PC-3 (cell line): ENCODE measurements around the gene CACNA1D. TPM values are rescaled to one million over a fixed set of nuclear protein-coding genes. Genes with fewer than 3 reads are reported as not detected.

Experiments used
- ATAC-seq: fragments of 200-7000 bp; cut with Tn5 transposase; 2 replicates; pipeline ENCODE4 v1.9.1; 2020; ENCODE audit warnings: mild to moderate bottlenecking, moderate library complexity
- BruUV-seq: library from RNA; stranded (reverse); fragments of 400-500 nt; replicated peaks from 2 replicates; lab custom pipeline; 2021; lab: Mats Ljungman, UMichigan
- CTCF ChIA-PET: fragments of 300-600 bp; sonication (Branson Sonifier 250); formaldehyde crosslinking; loops from one replicate; lab custom pipeline; 2022; ENCODE audit warnings: antibody characterized with exemption; lab: Charles Lee
- POLR2A ChIA-PET: fragments of 300-600 bp; sonication (Branson Sonifier 250); formaldehyde crosslinking; loops from one replicate; lab custom pipeline; 2022; ENCODE audit warnings: antibody characterized with exemption; ENCODE audit not compliant: unreplicated experiment; lab: Charles Lee
- DNase-seq: peaks from one replicate; pipeline ENCODE4 v3.0.0-alpha.2; 2015
- H2AFZ ChIP-seq: fragments of 300-600 bp; sonication (generic); 2 replicates; pipeline ENCODE4 v1.6.0; 2016; ENCODE audit warnings: antibody characterized with exemption, low read length
- H3F3A ChIP-seq: fragments of 300-600 bp; sonication (generic); one replicate; pipeline ENCODE4 v1.6.0; 2017; ENCODE audit warnings: antibody characterized with exemption, low read length, control low read depth, mild to moderate bottlenecking; ENCODE audit not compliant: unreplicated experiment
- H3K27ac ChIP-seq: fragments of 300-600 bp; sonication (generic); 2 replicates; pipeline ENCODE4 v1.5.1; 2016; ENCODE audit warnings: mild to moderate bottlenecking, low read length
- H3K27me3 ChIP-seq: fragments of 300-600 bp; sonication (generic); 2 replicates; pipeline ENCODE4 v1.6.1; 2016; ENCODE audit warnings: low read length, mixed read lengths
- H3K36me3 ChIP-seq: fragments of 300-600 bp; sonication (generic); 2 replicates; pipeline ENCODE4 v1.6.1; 2016; ENCODE audit warnings: low read depth, mixed run types, low read length, mixed read lengths
- H3K4me1 ChIP-seq: fragments of 300-600 bp; sonication (generic); 2 replicates; pipeline ENCODE4 v1.5.1; 2016; ENCODE audit warnings: low read length; ENCODE audit not compliant: insufficient read depth
- H3K4me2 ChIP-seq: fragments of 300-600 bp; sonication (generic); 2 replicates; pipeline ENCODE4 v1.6.0; 2016; ENCODE audit warnings: low read length
- H3K4me3 ChIP-seq: fragments of 300-600 bp; sonication (generic); 2 replicates; pipeline ENCODE4 v1.5.1; 2016; ENCODE audit warnings: mild to moderate bottlenecking, low read length, mixed read lengths
- H3K79me2 ChIP-seq: fragments of 300-600 bp; sonication (generic); 2 replicates; pipeline ENCODE4 v1.6.1; 2017; ENCODE audit warnings: low read length, mixed read lengths
- H3K9ac ChIP-seq: fragments of 300-600 bp; sonication (generic); 2 replicates; pipeline ENCODE4 v1.6.0; 2016; ENCODE audit warnings: mild to moderate bottlenecking, low read length
- H3K9me2 ChIP-seq: fragments of 300-600 bp; sonication (generic); replicated peaks from 2 replicates; pipeline ENCODE4 v1.6.1; 2016; ENCODE audit warnings: mixed run types, low read length, mixed read lengths
- H3K9me3 ChIP-seq: fragments of 300-600 bp; sonication (generic); 2 replicates; pipeline ENCODE4 v1.6.1; 2016; ENCODE audit warnings: low read length, mixed read lengths
- H4K20me1 ChIP-seq: fragments of 300-600 bp; sonication (generic); 2 replicates; pipeline ENCODE4 v1.6.1; 2016; ENCODE audit warnings: low read length, mixed read lengths
- EZH2 ChIP-seq: fragments of 300-600 bp; sonication (generic); IDR thresholded peaks from one replicate; pipeline ENCODE4 v1.6.1; 2017; ENCODE audit warnings: antibody characterized with exemption, mild to moderate bottlenecking, low read length; ENCODE audit not compliant: unreplicated experiment
- EZH2phosphoT487 ChIP-seq: fragments of 300-600 bp; sonication (generic); IDR thresholded peaks from 2 replicates; pipeline ENCODE4 v1.6.1; 2018; ENCODE audit warnings: mild to moderate bottlenecking, antibody characterized with exemption, low read length, borderline replicate concordance
- intact Hi-C: fragments of 100-400 bp; cut with micrococcal nuclease; formaldehyde crosslinking; loops from 2 replicates; pipeline ENCODE4 v1.9.0; 2023
- total RNA-seq: library from RNA; depleted of rRNA; stranded (reverse); fragments of >200 nt; gene quantifications from 2 replicates; pipeline ENCODE4 v1.2.3, GENCODE V29; 2014
- TF ChIP-seq, protein P1 (sequence below): fragments of 300-600 bp; sonication (generic); conservative IDR thresholded peaks from 2 replicates; pipeline ENCODE4 v1.5.1; 2017; ENCODE audit warnings: antibody characterized with exemption, low read depth, mild to moderate bottlenecking, low read length

Gene CACNA1D
- total RNA-seq, 1 experiment from 2014 or later = not detected

- no peaks in the 10 kb centered on the region for H3K36me3 ChIP-seq
- no peak for ATAC-seq
- ChIA-PET CTCF (no interaction called here), POLR2A (no interaction called here)
- intact Hi-C loops = no loop called here
- TF ChIP-seq, protein P1, sequence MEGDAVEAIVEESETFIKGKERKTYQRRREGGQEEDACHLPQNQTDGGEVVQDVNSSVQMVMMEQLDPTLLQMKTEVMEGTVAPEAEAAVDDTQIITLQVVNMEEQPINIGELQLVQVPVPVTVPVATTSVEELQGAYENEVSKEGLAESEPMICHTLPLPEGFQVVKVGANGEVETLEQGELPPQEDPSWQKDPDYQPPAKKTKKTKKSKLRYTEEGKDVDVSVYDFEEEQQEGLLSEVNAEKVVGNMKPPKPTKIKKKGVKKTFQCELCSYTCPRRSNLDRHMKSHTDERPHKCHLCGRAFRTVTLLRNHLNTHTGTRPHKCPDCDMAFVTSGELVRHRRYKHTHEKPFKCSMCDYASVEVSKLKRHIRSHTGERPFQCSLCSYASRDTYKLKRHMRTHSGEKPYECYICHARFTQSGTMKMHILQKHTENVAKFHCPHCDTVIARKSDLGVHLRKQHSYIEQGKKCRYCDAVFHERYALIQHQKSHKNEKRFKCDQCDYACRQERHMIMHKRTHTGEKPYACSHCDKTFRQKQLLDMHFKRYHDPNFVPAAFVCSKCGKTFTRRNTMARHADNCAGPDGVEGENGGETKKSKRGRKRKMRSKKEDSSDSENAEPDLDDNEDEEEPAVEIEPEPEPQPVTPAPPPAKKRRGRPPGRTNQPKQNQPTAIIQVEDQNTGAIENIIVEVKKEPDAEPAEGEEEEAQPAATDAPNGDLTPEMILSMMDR = no peak
- TF ChIP-seq EZH2phosphoT487 = no peak
- TF ChIP-seq EZH2 = no peak
- H3K9me2 ChIP-seq = no peaks in the 10 kb centered on the region
- H3F3A ChIP-seq = no peaks in the 10 kb centered on the region
- H2AFZ ChIP-seq = no peak overlapping the region
- no peak overlapping the region for H3K4me3 ChIP-seq
- no peak overlapping the region for H3K4me2 ChIP-seq
- no peak for DNase-seq
- no peaks in the 10 kb centered on the region for H3K9me3 ChIP-seq
- peaks cover 92% of the 10 kb centered on the region for H3K27me3 ChIP-seq
- no peaks in the 10 kb centered on the region for H3K79me2 ChIP-seq
- BruUV-seq = no TSS peak
- H3K27ac ChIP-seq = no peak overlapping the region
- no peaks in the 10 kb centered on the region for H3K4me1 ChIP-seq
- H3K9ac ChIP-seq = no peak overlapping the region
- no peaks in the 10 kb centered on the region for H4K20me1 ChIP-seq
Measured at GRCh38 chr3:53772562-53772961, 278.2 kb downstream of the CACNA1D start.

GRCh38 chr3:53773021-53773436, 278.6 kb downstream of the CACNA1D start:
- Histone ChIP-seq H3K36me3 (no peaks in the 10 kb centered on the region), H3F3A (no peaks in the 10 kb centered on the region), H3K9me3 (no peaks in the 10 kb centered on the region), H3K9ac (no peak overlapping the region), H3K27me3 (peaks cover 92% of the 10 kb centered on the region), H3K4me1 (no peaks in the 10 kb centered on the region), H4K20me1 (no peaks in the 10 kb centered on the region), H3K27ac (no peak overlapping the region), H3K79me2 (no peaks in the 10 kb centered on the region), H3K9me2 (no peaks in the 10 kb centered on the region), H2AFZ (no peak overlapping the region), H3K4me2 (no peak overlapping the region), H3K4me3 (no peak overlapping the region)
- CTCF ChIA-PET = no interaction called here
- TF ChIP-seq EZH2phosphoT487 = no peak
- TF ChIP-seq, protein P1 = no peak
- no peak for TF ChIP-seq EZH2
- ATAC-seq (no peak), DNase-seq (no peak)
- intact Hi-C loops = no loop called here
- no TSS peak for BruUV-seq
- POLR2A ChIA-PET = no interaction called here

- no peak overlapping the region for H3K27ac ChIP-seq
- intact Hi-C loops = no loop called here
- ATAC-seq (no peak), DNase-seq (no peak)
- H4K20me1 ChIP-seq = no peaks in the 10 kb centered on the region
- ChIA-PET CTCF (no interaction called here), POLR2A (no interaction called here)
- H3K4me1 ChIP-seq = no peaks in the 10 kb centered on the region
- no peak overlapping the region for H2AFZ ChIP-seq
- no peaks in the 10 kb centered on the region for H3K79me2 ChIP-seq
- H3K9me3 ChIP-seq = no peaks in the 10 kb centered on the region
- H3K9ac ChIP-seq = no peak overlapping the region
- no peak overlapping the region for H3K4me2 ChIP-seq
- no peak overlapping the region for H3K4me3 ChIP-seq
- BruUV-seq = no TSS peak
- H3F3A ChIP-seq = no peaks in the 10 kb centered on the region
- H3K9me2 ChIP-seq = no peaks in the 10 kb centered on the region
- no peaks in the 10 kb centered on the region for H3K36me3 ChIP-seq
- no peak for TF ChIP-seq EZH2phosphoT487
- TF ChIP-seq, protein P1 = no peak
- TF ChIP-seq EZH2 = no peak
- peaks cover 92% of the 10 kb centered on the region for H3K27me3 ChIP-seq
Measured at GRCh38 chr3:53773611-53774368, 279.4 kb downstream of the CACNA1D start.
